T-helper 17 cell (primary cell): Measurements from ENCODE around the gene ACSS1. TPM values are rescaled to one million over a fixed set of nuclear protein-coding genes. Genes with fewer than 3 reads are reported as not detected.
A peak's percentile ranks its signal among the peaks of the same experiment; 100 is the strongest.

Experiments
- ATAC-seq: fragments of 150-1000 bp; cut with Tn5 transposase; 2 replicates; pipeline ENCODE4 v1.10.0; 2021; ENCODE audit warnings: mild to moderate bottlenecking, moderate library complexity
- DNase-seq, 3 donors: peaks; one replicate each; pipeline versions ENCODE4 v3.0.0 to v3.0.0-alpha.2; 2020 to 2021
- H3K9me3 ChIP-seq: one replicate; pipeline ENCODE4 v1.7.0; 2013; ENCODE audit warnings: low read length, mild to moderate bottlenecking; ENCODE audit not compliant: control insufficient read depth, poor library complexity, severe bottlenecking
- H3K27ac Mint-ChIP-seq: one replicate; pipeline ENCODE4 v1.8.0; 2022; ENCODE audit warnings: mild to moderate bottlenecking, moderate library complexity, mixed read lengths
- H3K27me3 Mint-ChIP-seq: one replicate; pipeline ENCODE4 v1.8.0; 2022; ENCODE audit warnings: mixed read lengths
- H3K36me3 Mint-ChIP-seq: one replicate; pipeline ENCODE4 v1.8.0; 2022; ENCODE audit warnings: low read depth, mixed read lengths
- H3K4me1 Mint-ChIP-seq: one replicate; pipeline ENCODE4 v1.8.0; 2022; ENCODE audit warnings: mild to moderate bottlenecking, mixed read lengths
- H3K4me3 Mint-ChIP-seq: one replicate; pipeline ENCODE4 v1.8.0; 2022; ENCODE audit warnings: mild to moderate bottlenecking, moderate library complexity, mixed read lengths
- total RNA-seq, 4 donors: library from RNA in 2 of 4; stranded (reverse) in 2 of 4; gene quantifications; one replicate each; pipeline ENCODE4 v1.2.3 and lab custom pipeline; 2022 to 2026

Gene ACSS1
- 10 to 100 TPM; 33.1 to 34.0 TPM for total RNA-seq
- total RNA-seq (lab: John Stamatoyannopoulos, UW): 44.6 to 58.9 reads per million in 2 donors

DNA sequence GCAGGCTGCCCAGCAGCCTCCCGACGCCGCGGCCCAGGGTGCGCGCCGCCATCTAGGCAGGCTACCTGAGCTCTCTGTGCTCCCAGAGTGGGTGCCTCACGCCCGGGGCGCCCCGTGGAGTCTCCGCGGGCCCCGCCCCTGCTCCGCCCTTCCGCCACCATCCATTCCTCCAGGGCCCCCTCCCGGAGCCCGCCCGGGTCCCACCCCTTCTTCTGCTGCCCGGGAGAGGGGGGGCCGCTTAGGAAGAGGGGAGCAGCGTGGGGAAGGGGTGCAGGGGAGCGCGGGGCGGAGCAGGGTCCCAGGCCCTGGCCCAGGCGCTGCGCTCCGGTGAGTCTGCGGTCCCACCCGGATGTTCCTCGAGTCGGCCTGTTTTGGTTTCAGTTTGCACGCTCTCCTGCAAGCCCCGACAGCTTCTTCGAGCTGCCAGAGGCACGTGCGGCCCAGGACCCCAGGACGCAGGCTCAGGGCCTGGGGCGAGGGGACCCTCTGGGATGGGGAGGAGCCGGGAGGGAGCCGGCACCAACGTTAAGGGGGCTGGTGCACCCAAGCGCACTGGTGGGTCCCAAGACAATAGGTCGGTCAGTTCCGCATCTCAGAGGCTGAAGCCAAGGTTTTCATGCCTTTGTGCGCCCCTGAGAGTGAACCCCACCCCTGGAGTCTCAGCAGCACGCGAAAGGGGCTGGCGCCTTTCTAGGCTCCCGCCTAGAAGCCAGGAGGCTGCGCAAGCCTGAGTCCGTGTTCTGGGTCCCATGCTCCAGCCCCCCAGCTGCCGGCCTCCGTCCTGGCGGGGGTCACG lies at the start of gene ACSS1:
Gene ACSS1 (minus strand): TSS at position 89 of the 796 bp plus-strand sequence. CDS start 37 bp downstream, at position 52.
- DNase-seq: peak; percentile 58 to 72 (median 69)
- peak; percentile 68 for ATAC-seq
- no peaks in the 10 kb centered on the region for H3K9me3 ChIP-seq
- Mint-ChIP-seq H3K4me3 (peak within 1 kb of the TSS; percentile 90), H3K27ac (peak within 1 kb of the TSS; percentile 93), H3K4me1 (peaks cover 43% of the 10 kb centered on the region), H3K27me3 (peaks cover 9% of the 10 kb centered on the region), H3K36me3 (no peaks in the 10 kb centered on the region)

DNA sequence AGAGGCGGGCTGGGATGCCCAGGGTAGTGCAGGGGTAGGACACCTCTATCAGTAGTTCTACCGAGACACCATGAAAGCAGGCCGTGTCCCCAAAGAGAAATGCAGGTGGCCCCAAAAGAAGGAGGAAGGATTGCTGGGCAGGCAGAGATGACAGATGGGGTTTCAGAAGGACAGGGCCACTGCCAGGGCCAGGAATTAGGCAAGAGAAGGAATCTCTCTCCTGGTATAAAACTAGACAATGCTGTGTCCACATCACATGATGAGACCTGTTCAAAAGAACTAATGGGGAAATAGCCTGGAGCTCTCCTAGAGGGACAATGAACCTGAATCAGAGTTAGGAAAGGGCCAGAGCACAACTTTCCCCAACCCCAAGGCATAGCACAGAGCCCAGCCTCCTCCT lies 45.6 kb upstream of the ACSS1 start:
- Mint-ChIP-seq H3K27me3 (peaks cover 46% of the 10 kb centered on the region), H3K27ac (no peak overlapping the region), H3K4me3 (no peak overlapping the region), H3K36me3 (no peaks in the 10 kb centered on the region), H3K4me1 (peaks cover 13% of the 10 kb centered on the region)
- no peak for DNase-seq
- no peaks in the 10 kb centered on the region for H3K9me3 ChIP-seq
- no peak for ATAC-seq

DNA sequence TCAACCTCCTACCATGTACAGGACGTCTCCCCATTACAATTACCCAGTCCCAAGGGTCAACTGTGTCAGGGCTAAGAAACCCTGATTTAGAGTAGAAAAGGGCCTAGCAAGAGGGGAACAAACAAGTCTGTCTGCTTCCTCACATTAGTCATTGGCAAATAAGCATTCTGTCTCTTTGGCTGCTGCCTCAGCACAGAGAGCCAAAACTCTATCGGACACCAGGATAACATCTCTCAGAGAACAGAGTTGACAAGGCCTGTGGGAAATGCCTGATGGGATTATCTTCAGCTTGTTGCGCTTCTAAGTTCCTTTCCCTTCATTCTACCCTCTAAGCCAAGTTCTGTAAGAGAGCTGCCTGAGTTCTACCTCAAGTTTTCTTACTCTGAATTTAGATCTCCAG lies 43.0 kb upstream of the ACSS1 start:
- H3K9me3 ChIP-seq: no peaks in the 10 kb centered on the region
- H3K4me3 Mint-ChIP-seq: no peak overlapping the region
- ATAC-seq: no peak
- peaks cover 21% of the 10 kb centered on the region for H3K27me3 Mint-ChIP-seq
- H3K4me1 Mint-ChIP-seq: peaks cover 16% of the 10 kb centered on the region
- H3K36me3 Mint-ChIP-seq: no peaks in the 10 kb centered on the region
- H3K27ac Mint-ChIP-seq: no peak overlapping the region
- DNase-seq: no peak

DNA sequence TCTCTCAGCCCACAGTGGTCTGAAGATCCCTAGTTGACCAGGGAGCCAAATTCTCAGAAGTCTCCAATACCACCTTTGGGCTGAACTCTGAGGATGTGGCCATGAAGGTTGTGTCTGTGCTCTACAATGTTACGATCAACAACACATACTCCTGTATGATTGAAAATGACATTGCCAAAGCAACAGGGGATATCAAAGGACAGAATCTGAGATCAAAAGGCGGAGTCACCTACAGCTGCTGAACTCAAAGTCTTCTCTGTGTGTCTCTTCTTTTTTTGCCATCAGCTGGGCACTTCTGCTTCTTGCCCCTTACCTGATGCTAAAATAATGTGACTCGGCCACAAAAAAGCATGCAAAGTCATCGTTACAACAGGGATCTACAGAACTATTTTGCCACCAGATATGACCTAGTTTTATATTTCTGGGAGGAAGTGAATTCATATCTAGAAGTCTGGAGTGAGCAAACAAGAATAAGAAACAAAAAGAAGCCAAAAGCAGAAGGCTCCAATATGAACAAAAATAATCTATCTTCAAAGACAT lies 41.7 kb upstream of the ACSS1 start:
- ATAC-seq: peak; percentile 50
- peak overlapping the region; percentile 34 for H3K27ac Mint-ChIP-seq

DNA sequence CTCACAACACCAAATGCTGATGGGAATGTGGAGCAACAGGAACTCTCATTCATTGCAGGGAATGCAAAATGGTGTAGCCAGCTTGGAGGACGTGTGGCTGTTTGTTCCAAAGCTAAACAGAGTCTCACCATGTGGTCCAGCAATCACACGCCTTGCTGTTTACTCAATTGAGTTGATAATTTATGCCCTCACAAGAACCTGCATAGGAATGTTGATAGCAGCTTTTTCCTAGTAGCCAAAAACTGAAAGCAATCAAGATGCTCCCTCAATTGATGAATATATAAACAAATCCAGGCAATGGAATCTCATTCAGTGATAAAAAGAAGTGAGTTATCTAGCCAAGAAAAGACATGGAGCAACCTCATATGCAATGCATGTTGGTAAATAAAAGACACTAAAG lies 39.6 kb upstream of the ACSS1 start:
- Mint-ChIP-seq H3K4me3 (no peak overlapping the region), H3K36me3 (no peaks in the 10 kb centered on the region), H3K27me3 (no peaks in the 10 kb centered on the region), H3K4me1 (peaks cover 15% of the 10 kb centered on the region), H3K27ac (peak overlapping the region; percentile 39)
- ATAC-seq (no peak), DNase-seq (no peak)
- H3K9me3 ChIP-seq: no peaks in the 10 kb centered on the region

More for the DNA sequence above, 41.7 kb upstream of the ACSS1 start:
- H3K9me3 ChIP-seq: no peaks in the 10 kb centered on the region
- DNase-seq: no peak
- Mint-ChIP-seq H3K4me3 (peak overlapping the region; percentile 60), H3K36me3 (no peaks in the 10 kb centered on the region), H3K27me3 (peaks cover 9% of the 10 kb centered on the region), H3K4me1 (peaks cover 13% of the 10 kb centered on the region)

DNA sequence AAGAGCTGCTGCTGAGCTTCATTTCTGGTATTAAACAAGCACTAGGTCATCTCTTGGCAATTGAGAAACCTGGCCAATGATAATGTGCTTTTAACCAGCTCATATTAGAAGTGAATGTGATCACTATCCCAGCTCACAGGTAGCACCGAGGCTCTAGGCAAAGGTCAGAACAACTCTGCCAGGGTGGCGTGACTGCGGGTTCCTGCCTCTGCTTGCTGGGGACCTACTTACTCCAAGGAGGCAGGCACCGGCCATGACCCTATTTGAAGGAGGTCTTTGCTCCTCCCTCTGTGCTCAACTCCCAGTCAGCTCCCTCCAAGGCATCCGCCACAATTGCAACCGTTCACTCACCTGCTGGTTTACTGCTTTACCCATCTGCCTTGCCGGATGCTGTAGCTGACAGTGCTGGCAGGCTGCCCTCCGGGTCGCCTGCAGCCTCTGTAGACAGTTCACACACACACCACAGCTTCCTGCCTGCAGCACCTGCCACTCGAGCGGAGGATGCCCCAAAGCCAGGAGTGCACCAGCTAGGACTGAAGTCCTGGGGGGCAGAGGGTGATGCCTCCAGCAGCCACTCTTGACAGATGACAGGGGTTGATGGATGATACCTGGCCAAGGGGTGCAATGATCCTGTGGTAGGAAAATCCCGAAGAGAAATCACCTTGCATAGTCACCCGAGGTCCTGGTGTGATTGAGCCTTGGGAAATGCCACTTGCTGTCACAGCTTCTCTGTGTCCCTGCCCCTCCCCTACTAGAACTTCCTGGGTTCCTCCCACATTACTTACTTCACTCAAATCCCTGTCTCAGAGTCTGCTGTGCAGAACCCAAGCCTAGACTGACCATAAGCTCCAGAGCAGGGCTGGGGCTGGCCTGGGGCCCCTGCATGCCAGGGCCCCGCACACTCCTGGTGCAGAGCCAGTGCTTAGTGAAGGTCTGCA lies 32.8 kb upstream of the ACSS1 start:
- peak overlapping the region; percentile 86 for H3K27ac Mint-ChIP-seq
- peaks cover 35% of the 10 kb centered on the region for H3K4me1 Mint-ChIP-seq
- ATAC-seq: peak; percentile 98
- H3K9me3 ChIP-seq: no peaks in the 10 kb centered on the region
- H3K27me3 Mint-ChIP-seq: peaks cover 8% of the 10 kb centered on the region
- H3K36me3 Mint-ChIP-seq: no peaks in the 10 kb centered on the region
- peak; percentile 55 to 60 (median 59) for DNase-seq
- H3K4me3 Mint-ChIP-seq: peak overlapping the region; percentile 73

DNA sequence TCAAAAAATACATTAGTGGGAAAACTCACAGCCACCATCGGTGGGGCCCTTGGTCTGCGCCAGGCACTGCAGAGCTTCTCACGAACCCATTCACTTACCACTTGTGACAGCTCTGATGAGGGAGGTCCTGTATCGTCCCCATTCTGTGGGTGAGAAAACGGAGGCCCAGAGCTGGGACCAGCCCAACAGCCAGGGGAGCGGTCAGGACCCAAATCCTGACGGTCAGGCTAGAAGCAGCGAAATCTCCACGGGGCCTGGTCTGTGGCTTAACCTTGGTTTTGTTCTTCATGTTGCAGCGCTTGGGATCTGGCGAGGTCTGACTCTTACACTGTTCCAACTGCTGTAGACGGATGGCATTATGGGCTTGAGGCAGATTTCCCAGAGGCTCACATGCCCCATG lies 31.7 kb upstream of the ACSS1 start:
- no peak overlapping the region for H3K4me3 Mint-ChIP-seq
- H3K36me3 Mint-ChIP-seq: no peaks in the 10 kb centered on the region
- peaks cover 14% of the 10 kb centered on the region for H3K27me3 Mint-ChIP-seq
- peaks cover 38% of the 10 kb centered on the region for H3K4me1 Mint-ChIP-seq
- peak overlapping the region; percentile 86 for H3K27ac Mint-ChIP-seq
- DNase-seq: no peak
- no peak for ATAC-seq
- no peaks in the 10 kb centered on the region for H3K9me3 ChIP-seq

DNA sequence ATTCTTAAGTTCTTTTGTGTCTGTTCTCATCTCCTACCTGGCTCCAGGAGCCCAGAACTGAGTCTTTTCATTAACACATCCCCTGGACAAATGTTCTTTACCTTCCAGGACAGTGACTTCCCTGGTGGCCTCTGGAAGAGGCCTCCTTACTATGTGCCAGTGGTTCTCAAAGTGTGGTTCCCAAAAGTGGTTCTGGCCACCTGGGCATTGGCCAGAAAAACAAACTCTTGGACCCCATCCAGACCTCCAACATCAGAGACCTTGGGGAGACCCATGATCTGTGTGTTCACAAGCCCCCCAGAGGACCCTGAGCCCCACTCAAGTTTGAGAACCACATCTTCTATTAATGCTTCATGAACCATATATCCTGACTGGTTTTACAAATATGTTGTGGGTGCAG lies 31.2 kb upstream of the ACSS1 start:
- Mint-ChIP-seq H3K36me3 (no peaks in the 10 kb centered on the region), H3K4me3 (no peak overlapping the region), H3K4me1 (peaks cover 38% of the 10 kb centered on the region), H3K27ac (peak overlapping the region; percentile 86), H3K27me3 (peaks cover 19% of the 10 kb centered on the region)
- no peaks in the 10 kb centered on the region for H3K9me3 ChIP-seq
- ATAC-seq (no peak), DNase-seq (no peak)

DNA sequence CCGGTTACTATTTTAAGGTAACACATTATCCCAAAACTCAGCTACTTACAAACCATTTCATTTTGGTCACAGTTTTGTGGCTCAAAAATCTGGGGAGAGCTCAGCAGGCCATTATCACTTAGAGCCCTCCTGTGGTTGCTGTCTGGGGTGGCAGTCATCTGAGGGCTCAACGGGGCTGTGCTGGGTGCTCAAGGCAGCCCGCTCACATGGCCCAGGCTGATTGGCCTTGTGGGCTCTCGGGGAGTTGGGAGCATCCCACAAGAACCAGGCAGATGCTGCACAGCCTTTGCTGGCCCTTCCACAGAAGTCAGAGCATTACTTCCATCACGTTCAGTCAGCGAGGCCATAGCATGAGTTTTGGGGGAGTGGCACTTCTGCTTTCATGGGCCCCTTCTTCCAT lies 30.3 kb upstream of the ACSS1 start:
- H3K27me3 Mint-ChIP-seq: peaks cover 28% of the 10 kb centered on the region
- DNase-seq (no peak), ATAC-seq (no peak)
- no peak overlapping the region for H3K4me3 Mint-ChIP-seq
- peaks cover 42% of the 10 kb centered on the region for H3K4me1 Mint-ChIP-seq
- H3K36me3 Mint-ChIP-seq: no peaks in the 10 kb centered on the region
- no peaks in the 10 kb centered on the region for H3K9me3 ChIP-seq
- no peak overlapping the region for H3K27ac Mint-ChIP-seq

DNA sequence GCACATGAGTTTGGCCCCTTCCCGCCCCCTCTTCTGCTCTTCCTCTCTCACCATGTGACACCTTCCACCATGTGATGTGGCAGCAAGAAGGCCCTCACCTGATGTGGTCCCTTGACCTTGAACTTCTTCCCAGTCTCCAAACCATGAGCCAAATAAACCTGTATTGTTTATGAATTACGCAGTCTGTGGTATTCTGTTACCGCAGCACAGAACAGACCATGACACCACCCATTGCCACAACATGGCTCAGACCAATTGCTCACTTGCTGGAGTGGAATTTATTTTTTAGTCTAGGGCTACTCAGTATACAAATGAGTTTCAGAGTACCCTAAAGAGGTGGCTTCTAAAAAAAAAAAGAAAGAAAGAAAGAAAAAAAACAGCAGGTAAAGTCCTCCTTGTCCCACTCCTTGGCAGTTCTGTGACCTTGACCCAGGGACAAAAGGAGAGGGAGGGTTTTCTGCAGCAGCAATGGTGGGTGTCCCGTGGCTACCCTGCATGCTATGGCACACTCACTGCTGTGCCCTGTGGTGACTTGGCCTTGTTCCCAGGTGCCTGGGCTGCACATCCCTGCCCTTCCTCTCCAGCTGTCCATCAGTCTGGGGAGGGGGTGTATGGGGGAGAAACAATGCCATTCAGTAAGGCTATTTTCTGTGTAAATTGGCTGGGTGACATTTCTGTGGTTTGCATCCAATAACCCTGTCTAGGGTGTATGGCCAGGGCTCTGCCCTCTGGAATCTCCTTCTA lies 29.4 kb upstream of the ACSS1 start:
- DNase-seq (no peak), ATAC-seq (no peak)
- H3K36me3 Mint-ChIP-seq: no peaks in the 10 kb centered on the region
- no peak overlapping the region for H3K27ac Mint-ChIP-seq
- H3K9me3 ChIP-seq: no peaks in the 10 kb centered on the region
- H3K27me3 Mint-ChIP-seq: peaks cover 34% of the 10 kb centered on the region
- H3K4me1 Mint-ChIP-seq: peaks cover 42% of the 10 kb centered on the region
- H3K4me3 Mint-ChIP-seq: no peak overlapping the region

DNA sequence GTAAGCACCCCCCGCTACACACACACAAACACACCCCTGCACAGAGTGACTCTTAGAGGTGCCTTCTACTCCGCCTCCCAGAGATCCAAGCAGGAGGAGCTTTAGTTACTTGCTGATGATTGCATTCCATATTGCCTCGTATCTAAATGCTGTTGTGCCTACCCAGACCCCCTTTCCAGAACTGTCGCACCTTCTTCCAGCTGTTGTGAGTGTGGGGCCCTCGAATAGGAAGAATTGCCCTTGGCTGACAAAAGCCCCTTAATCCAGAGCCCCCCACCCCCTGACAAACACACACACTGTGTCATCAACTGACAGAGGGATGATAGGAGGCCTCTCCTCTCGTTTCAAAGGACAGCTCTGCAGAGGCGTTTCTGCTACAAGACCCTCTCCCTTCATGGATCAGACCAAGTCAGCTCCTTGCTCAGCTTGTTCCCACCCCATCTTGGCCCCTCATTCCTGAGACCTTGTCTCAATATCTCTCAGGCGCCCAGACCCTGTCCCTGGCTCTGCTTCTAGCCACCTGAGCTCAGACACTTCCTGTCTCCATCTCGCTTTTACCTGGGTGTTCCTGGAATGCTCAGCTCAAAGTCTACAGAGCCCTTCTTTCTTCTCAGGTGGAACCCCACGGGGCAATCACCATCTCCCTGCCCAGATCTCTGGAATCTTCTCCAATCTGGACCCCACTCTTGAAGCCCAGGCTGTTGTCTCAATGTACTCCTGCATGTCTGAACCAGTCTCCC lies 28.0 kb upstream of the ACSS1 start:
- H3K27me3 Mint-ChIP-seq: peaks cover 40% of the 10 kb centered on the region
- peaks cover 29% of the 10 kb centered on the region for H3K4me1 Mint-ChIP-seq
- no peaks in the 10 kb centered on the region for H3K9me3 ChIP-seq
- H3K27ac Mint-ChIP-seq: no peak overlapping the region
- no peak overlapping the region for H3K4me3 Mint-ChIP-seq
- ATAC-seq (no peak), DNase-seq (no peak)
- no peaks in the 10 kb centered on the region for H3K36me3 Mint-ChIP-seq

DNA sequence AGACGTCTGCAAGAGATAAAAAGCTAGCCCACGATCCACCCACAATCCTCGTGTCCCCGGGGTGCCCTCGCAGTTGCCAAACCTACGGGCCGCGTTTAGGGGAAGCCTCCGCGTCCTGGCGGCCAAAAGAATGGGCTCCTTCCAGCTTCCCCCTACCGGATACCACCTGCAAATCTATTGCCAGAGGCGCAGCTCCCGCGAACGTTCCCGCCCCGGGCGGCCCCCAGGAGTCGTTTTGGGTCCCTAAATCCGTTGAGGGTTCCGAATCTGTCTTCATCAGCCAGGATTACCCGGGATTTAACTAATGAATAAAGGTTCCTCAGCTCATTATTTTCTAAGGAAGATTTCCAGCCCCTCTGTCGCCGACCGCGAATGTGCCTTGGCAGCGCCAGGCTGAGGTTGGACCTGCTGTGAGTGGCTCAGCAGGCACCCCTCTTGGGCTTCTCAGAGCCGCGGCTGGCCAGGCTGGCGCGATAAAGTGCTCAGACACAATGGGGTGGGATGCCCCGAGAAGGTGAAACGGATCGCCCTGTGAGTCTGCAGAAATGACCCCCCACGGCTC lies 26.8 kb upstream of the ACSS1 start:
- no peaks in the 10 kb centered on the region for H3K36me3 Mint-ChIP-seq
- ATAC-seq (peak; percentile 33), DNase-seq (no peak)
- peak overlapping the region; percentile 33 for H3K4me3 Mint-ChIP-seq
- no peaks in the 10 kb centered on the region for H3K9me3 ChIP-seq
- H3K27ac Mint-ChIP-seq: no peak overlapping the region
- H3K4me1 Mint-ChIP-seq: peaks cover 20% of the 10 kb centered on the region
- peaks cover 49% of the 10 kb centered on the region for H3K27me3 Mint-ChIP-seq
